ENCODE data around the gene CUL2. TPM values are rescaled to one million over a fixed set of nuclear protein-coding genes. Genes with fewer than 3 reads are reported as not detected.

CUL2 gene
- total and polyA plus RNA-seq, 2 of the 4 experiments (the other 2 are of a cell fraction) = 18.9 to 36.6 TPM

- Histone ChIP-seq H2BK15ac (ENCODE audit: low read depth, low read length) (no peak overlapping the region), H4K5ac (ENCODE audit: low read depth, low read length) (no peak overlapping the region), H2BK5ac (ENCODE audit: low read depth, low read length, poor library complexity, severe bottlenecking) (no peak overlapping the region), H4K20me1 (ENCODE audit: insufficient read depth, low read length) (no peaks in the 10 kb centered on the region), H3K18ac (ENCODE audit: low read depth, low read length) (no peak overlapping the region), H3K79me1 (ENCODE audit: low read depth in 1 of 2, low read length in 2 of 2) (no peaks in the 10 kb centered on the region), H2BK120ac (ENCODE audit: low read depth, low read length) (no peak overlapping the region), H4K91ac (ENCODE audit: insufficient read depth, low read depth, low read length) (no peak overlapping the region), H3K9ac (ENCODE audit: low read depth, low read length) (no peak overlapping the region), H3K27ac (ENCODE audit: insufficient read depth, low read length) (no peak overlapping the region), H3K4me2 (ENCODE audit: low read depth, low read length) (no peak overlapping the region), H3K56ac (ENCODE audit: extremely low read depth, insufficient read depth, low read length) (no peak overlapping the region), H2AFZ (replicated peaks; ENCODE audit: low read length, poor library complexity) (no peak overlapping the region), H2AK5ac (ENCODE audit: low read depth, low read length) (no peak overlapping the region), H3K27me3 (ENCODE audit: control insufficient read depth, insufficient read depth, low read length) (peaks cover 2% of the 10 kb centered on the region; the same call in 1 of the 2 replicates), H3K9me3 (ENCODE audit: control insufficient read depth, insufficient read depth, low read length) (no peaks in the 10 kb centered on the region), H3K14ac (replicated peaks; ENCODE audit: low read depth, low read length) (no peak overlapping the region), H3K4ac (ENCODE audit: low read depth, low read length) (no peak overlapping the region), H3K4me3 (ENCODE audit: insufficient read depth, low read depth, low read length) (no peak overlapping the region), H3K23ac (ENCODE audit: low read depth, low read length) (no peak overlapping the region), H2AK9ac (replicated peaks; ENCODE audit: low read depth, low read length, poor library complexity) (no peak overlapping the region), H2BK20ac (ENCODE audit: low read depth, low read length) (no peak overlapping the region), H3K4me1 (ENCODE audit: control insufficient read depth, insufficient read depth, low read length) (peaks cover 3% of the 10 kb centered on the region; the same call in 1 of the 2 replicates), H4K8ac (ENCODE audit: low read depth in 2 of 2, low read length in 2 of 2) (no peak overlapping the region), H3K36me3 (ENCODE audit: control insufficient read depth, insufficient read depth, low read length) (no peaks in the 10 kb centered on the region), H3K9me1 (ENCODE audit: insufficient read depth, low read length) (no peaks in the 10 kb centered on the region)
- ChIA-PET CTCF (no interaction called here), POLR2A (ENCODE audit: unreplicated experiment) (no interaction called here)
- ATAC-seq (ENCODE audit: low read depth) (no peak), DNase-seq (no peak)
- intact Hi-C loops (cut with micrococcal nuclease) (no loop called here), dilution Hi-C loops (cut with HindIII; ENCODE audit: low sequenced_read_pairs, unreplicated experiment) (no loop called here), in situ Hi-C loops (cut with MboI; ENCODE audit: low sequenced_read_pairs) (loop anchor here (25.0 kb wide), 3 partner anchors 450 to 1775 kb away; no protein-coding TSS in a partner anchor)
- no TSS peak for BruUV-seq (replicated peaks)
- WGBS, 2 experiments (ENCODE audit: extremely low coverage in 2 of 2, insufficient read length in 1 of 2) = no CpG with 5 or more reads among the region's 4 CpGs
- TF ChIP-seq RFX5 (IDR thresholded peaks at IDR 0.05; ENCODE audit: low read depth, low read length) = no peak
- no peak for TF ChIP-seq RAD21 (IDR thresholded peaks at IDR 0.05; ENCODE audit: low read length)
- TF ChIP-seq MAFK (IDR thresholded peaks at IDR 0.05; ENCODE audit: low read depth, low read length) = no peak
- no peak for TF ChIP-seq FOS (IDR thresholded peaks at IDR 0.05; ENCODE audit: low read depth, low read length)
- TF ChIP-seq ELK1 (IDR thresholded peaks at IDR 0.05; ENCODE audit: borderline replicate concordance, low read depth, low read length) = no peak
Measured at GRCh38 chr10:35112571-35112970, 22.4 kb upstream of the CUL2 start.

Data from IMR-90 (cell line).